K562 (cell line): Measurements from ENCODE around the gene NECTIN1.

Experiments used
- EP300 ChIP-seq: IDR thresholded peaks from 2 replicates; pipeline ENCODE4 v1.6.1; 2012; ENCODE audit warnings: low read length, improper control_type of control experiment
- GABPA ChIP-seq: fragments of 200-800 bp; sonication (Bioruptor generic); conservative IDR thresholded peaks from 2 replicates; pipeline ENCODE4 v1.6.1; 2016; ENCODE audit warnings: low read depth, missing genetic modification characterization, missing compliant biosample characterization
- NFATC3 ChIP-seq: fragments of 450-650 bp; IDR thresholded peaks from 2 replicates; pipeline ENCODE4 v1.6.1; 2017; ENCODE audit warnings: mild to moderate bottlenecking
- POLR2AphosphoS5 ChIP-seq: IDR thresholded peaks from 2 replicates; pipeline ENCODE4 v1.6.1; 2011; ENCODE audit warnings: mild to moderate bottlenecking, low read depth, low read length, moderate library complexity; ENCODE audit not compliant: control insufficient read depth, insufficient read depth
- RCOR1 ChIP-seq, 2 experiments: IDR thresholded peaks; 2 replicates each; pipeline ENCODE4 v1.6.1; 2012; ENCODE audit warnings: low read depth in 2 of 2, low read length in 2 of 2, borderline replicate concordance in 1 of 2, improper control_type of control experiment in 1 of 2
- U2AF1 ChIP-seq: fragments of 200-400 bp; formaldehyde crosslinking; optimal IDR thresholded peaks from 2 replicates; pipeline ENCODE3; 2017; ENCODE audit warnings: mild to moderate bottlenecking, low read depth, low read length, moderate library complexity
- YBX1 ChIP-seq: fragments of 450-650 bp; IDR thresholded peaks from 2 replicates; pipeline ENCODE4 v1.7.1; 2016; ENCODE audit warnings: mild to moderate bottlenecking
- ZZZ3 ChIP-seq: fragments of 450-650 bp; IDR thresholded peaks from 2 replicates; pipeline ENCODE4 v1.6.1; 2016; ENCODE audit warnings: antibody characterized with exemption, mild to moderate bottlenecking, moderate library complexity
- TF ChIP-seq, protein P1 (sequence below), 3 experiments: IDR thresholded peaks in 2 of 3; conservative IDR thresholded peaks in 1 of 3; 2 replicates each; pipeline ENCODE4 v1.5.1; 2011 to 2012; ENCODE audit warnings: low read length in 3 of 3, mild to moderate bottlenecking in 3 of 3, control low read depth in 2 of 3, improper control_type of control experiment in 1 of 3, inconsistent platforms in 1 of 3, low read depth in 1 of 3, mixed read lengths in 1 of 3, moderate library complexity in 1 of 3; ENCODE audit not compliant: insufficient read depth in 2 of 3
- TF ChIP-seq, protein P2 (sequence below): fragments of 250-450 bp; sonication (Bioruptor Pico); IDR thresholded peaks from 2 replicates; pipeline ENCODE4 v1.8.0; 2021; ENCODE audit warnings: moderate library complexity, mild to moderate bottlenecking, inconsistent platforms
- TF ChIP-seq, protein P3 (sequence below), 2 experiments: IDR thresholded peaks; 2 replicates each; pipeline ENCODE4 v1.6.1; 2011; ENCODE audit warnings: borderline replicate concordance in 1 of 2, control low read depth in 1 of 2, low read depth in 1 of 2, low read length in 1 of 2, mild to moderate bottlenecking in 1 of 2, mixed read lengths in 1 of 2, moderate library complexity in 1 of 2; ENCODE audit not compliant: insufficient read depth in 1 of 2, insufficient read length in 1 of 2, poor library complexity in 1 of 2, severe bottlenecking in 1 of 2; ENCODE audit errors: extremely low read depth in 1 of 2
- TF ChIP-seq, protein P4 (sequence below), 2 experiments: fragments of 450-650 bp; formaldehyde crosslinking in 1 of 2; IDR thresholded peaks; 2 replicates each; pipeline versions ENCODE4 v1.4.0 to v1.6.1; 2014 to 2020; ENCODE audit warnings: mild to moderate bottlenecking in 2 of 2, borderline replicate concordance in 1 of 2, low read depth in 1 of 2
- TF ChIP-seq, protein P5 (sequence below): fragments of 250-450 bp; sonication (Bioruptor Pico); IDR thresholded peaks from 2 replicates; pipeline ENCODE4 v1.4.0; 2020; ENCODE audit warnings: mild to moderate bottlenecking, moderate library complexity

DNA sequence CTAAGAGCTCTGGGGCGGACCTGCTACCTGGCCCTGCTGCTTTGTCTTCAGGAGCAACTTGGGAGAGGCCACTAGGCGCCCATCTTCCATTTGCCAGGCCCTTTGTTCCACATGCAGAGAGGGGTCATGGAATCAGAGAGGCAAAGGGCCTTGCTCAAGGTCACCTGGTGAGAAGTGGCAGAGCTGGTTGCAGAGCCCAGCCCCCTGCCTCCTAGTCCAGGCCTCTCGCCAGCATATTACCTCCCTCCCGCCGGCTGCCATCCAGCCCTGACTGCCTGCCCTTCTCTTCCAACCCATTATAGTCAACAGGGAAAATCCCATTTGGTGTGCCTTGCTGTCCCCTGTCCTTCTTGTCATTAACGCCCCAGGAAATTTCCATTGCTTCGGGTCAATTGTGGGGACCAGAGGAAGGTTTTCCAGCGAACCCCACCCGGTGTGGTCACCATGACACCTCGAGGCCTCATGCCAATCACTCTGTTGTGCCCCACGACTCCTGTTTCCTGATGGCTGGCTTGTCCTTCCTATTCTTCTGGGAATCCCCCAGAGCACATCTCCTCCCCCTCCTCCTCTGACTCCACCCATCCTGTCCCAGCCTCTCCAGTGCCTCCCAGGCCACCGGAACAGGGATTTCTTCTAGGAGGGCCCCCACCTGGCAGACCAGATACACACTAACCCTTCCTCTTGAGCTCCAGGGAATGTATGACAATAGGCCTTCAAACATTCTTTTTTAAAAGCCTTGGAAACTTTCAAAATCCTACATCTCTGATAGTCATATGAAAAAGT is 77.0 kb downstream of the NECTIN1 start:
- TF ChIP-seq, protein P1, sequence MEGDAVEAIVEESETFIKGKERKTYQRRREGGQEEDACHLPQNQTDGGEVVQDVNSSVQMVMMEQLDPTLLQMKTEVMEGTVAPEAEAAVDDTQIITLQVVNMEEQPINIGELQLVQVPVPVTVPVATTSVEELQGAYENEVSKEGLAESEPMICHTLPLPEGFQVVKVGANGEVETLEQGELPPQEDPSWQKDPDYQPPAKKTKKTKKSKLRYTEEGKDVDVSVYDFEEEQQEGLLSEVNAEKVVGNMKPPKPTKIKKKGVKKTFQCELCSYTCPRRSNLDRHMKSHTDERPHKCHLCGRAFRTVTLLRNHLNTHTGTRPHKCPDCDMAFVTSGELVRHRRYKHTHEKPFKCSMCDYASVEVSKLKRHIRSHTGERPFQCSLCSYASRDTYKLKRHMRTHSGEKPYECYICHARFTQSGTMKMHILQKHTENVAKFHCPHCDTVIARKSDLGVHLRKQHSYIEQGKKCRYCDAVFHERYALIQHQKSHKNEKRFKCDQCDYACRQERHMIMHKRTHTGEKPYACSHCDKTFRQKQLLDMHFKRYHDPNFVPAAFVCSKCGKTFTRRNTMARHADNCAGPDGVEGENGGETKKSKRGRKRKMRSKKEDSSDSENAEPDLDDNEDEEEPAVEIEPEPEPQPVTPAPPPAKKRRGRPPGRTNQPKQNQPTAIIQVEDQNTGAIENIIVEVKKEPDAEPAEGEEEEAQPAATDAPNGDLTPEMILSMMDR (IDR thresholded peaks at IDR 0.05 in 2 of 3, conservative IDR thresholded peaks at IDR 0.05 in 1 of 3; ENCODE audit: insufficient read depth in 2 of 3, low read depth in 1 of 3, low read length in 3 of 3), result no peak
- TF ChIP-seq NFATC3, result no peak
- TF ChIP-seq RCOR1 (IDR thresholded peaks at IDR 0.05; ENCODE audit: borderline replicate concordance in 1 of 2, low read depth in 2 of 2, low read length in 2 of 2), result no peak
- TF ChIP-seq, protein P2, sequence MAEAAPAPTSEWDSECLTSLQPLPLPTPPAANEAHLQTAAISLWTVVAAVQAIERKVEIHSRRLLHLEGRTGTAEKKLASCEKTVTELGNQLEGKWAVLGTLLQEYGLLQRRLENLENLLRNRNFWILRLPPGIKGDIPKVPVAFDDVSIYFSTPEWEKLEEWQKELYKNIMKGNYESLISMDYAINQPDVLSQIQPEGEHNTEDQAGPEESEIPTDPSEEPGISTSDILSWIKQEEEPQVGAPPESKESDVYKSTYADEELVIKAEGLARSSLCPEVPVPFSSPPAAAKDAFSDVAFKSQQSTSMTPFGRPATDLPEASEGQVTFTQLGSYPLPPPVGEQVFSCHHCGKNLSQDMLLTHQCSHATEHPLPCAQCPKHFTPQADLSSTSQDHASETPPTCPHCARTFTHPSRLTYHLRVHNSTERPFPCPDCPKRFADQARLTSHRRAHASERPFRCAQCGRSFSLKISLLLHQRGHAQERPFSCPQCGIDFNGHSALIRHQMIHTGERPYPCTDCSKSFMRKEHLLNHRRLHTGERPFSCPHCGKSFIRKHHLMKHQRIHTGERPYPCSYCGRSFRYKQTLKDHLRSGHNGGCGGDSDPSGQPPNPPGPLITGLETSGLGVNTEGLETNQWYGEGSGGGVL (CRISPR knock-in tag), result no peak
- TF ChIP-seq, protein P3, sequence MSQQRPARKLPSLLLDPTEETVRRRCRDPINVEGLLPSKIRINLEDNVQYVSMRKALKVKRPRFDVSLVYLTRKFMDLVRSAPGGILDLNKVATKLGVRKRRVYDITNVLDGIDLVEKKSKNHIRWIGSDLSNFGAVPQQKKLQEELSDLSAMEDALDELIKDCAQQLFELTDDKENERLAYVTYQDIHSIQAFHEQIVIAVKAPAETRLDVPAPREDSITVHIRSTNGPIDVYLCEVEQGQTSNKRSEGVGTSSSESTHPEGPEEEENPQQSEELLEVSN (IDR thresholded peaks at IDR 0.05; ENCODE audit: borderline replicate concordance in 1 of 2, extremely low read depth in 1 of 2, insufficient read depth in 1 of 2, insufficient read length in 1 of 2, low read depth in 1 of 2, low read length in 1 of 2, poor library complexity in 1 of 2, severe bottlenecking in 1 of 2), result no peak
- TF ChIP-seq GABPA (tag), result no peak
- TF ChIP-seq, protein P4, sequence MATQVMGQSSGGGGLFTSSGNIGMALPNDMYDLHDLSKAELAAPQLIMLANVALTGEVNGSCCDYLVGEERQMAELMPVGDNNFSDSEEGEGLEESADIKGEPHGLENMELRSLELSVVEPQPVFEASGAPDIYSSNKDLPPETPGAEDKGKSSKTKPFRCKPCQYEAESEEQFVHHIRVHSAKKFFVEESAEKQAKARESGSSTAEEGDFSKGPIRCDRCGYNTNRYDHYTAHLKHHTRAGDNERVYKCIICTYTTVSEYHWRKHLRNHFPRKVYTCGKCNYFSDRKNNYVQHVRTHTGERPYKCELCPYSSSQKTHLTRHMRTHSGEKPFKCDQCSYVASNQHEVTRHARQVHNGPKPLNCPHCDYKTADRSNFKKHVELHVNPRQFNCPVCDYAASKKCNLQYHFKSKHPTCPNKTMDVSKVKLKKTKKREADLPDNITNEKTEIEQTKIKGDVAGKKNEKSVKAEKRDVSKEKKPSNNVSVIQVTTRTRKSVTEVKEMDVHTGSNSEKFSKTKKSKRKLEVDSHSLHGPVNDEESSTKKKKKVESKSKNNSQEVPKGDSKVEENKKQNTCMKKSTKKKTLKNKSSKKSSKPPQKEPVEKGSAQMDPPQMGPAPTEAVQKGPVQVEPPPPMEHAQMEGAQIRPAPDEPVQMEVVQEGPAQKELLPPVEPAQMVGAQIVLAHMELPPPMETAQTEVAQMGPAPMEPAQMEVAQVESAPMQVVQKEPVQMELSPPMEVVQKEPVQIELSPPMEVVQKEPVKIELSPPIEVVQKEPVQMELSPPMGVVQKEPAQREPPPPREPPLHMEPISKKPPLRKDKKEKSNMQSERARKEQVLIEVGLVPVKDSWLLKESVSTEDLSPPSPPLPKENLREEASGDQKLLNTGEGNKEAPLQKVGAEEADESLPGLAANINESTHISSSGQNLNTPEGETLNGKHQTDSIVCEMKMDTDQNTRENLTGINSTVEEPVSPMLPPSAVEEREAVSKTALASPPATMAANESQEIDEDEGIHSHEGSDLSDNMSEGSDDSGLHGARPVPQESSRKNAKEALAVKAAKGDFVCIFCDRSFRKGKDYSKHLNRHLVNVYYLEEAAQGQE (IDR thresholded peaks at IDR 0.05; ENCODE audit: borderline replicate concordance), result no peak
- TF ChIP-seq, protein P4 (CRISPR knock-in tag; IDR thresholded peaks at IDR 0.05; ENCODE audit: low read depth), result no peak
- no peak for TF ChIP-seq EP300
- TF ChIP-seq POLR2AphosphoS5, result no peak
- no peak for TF ChIP-seq ZZZ3
- no peak for TF ChIP-seq YBX1
- no peak for TF ChIP-seq U2AF1
- TF ChIP-seq, protein P5, sequence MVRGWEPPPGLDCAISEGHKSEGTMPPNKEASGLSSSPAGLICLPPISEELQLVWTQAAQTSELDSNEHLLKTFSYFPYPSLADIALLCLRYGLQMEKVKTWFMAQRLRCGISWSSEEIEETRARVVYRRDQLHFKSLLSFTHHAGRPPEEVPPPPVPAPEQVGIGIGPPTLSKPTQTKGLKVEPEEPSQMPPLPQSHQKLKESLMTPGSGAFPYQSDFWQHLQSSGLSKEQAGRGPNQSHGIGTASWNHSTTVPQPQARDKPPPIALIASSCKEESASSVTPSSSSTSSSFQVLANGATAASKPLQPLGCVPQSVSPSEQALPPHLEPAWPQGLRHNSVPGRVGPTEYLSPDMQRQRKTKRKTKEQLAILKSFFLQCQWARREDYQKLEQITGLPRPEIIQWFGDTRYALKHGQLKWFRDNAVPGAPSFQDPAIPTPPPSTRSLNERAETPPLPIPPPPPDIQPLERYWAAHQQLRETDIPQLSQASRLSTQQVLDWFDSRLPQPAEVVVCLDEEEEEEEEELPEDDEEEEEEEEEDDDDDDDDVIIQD, result no peak
